Jurkat, Clone E6-1 (cell line): Measurements from ENCODE around the gene ZNF319.
"Not testable (repeated sequence)": the region's sequence is repeated elsewhere in the genome, so short reads cannot be mapped to it uniquely, and the experiment has no call there.

ENCODE experiments used
- DNase-seq: peaks from one replicate; pipeline ENCODE4 v3.0.0-alpha.2; 2011; ENCODE audit warnings: low read depth, low spot score
- H3K4me3 ChIP-seq: 2 replicates; pipeline ENCODE4 v1.5.1; 2011; ENCODE audit warnings: mild to moderate bottlenecking, low read length, control low read depth, moderate library complexity

The ZNF319 gene

GRCh38 chr16:57985204-57986181 is 15.0 kb downstream of the ZNF319 start:
- DNase-seq, result no peak
- no peak overlapping the region for H3K4me3 ChIP-seq

- no peak overlapping the region for H3K4me3 ChIP-seq
- no peak for DNase-seq
Measured at GRCh38 chr16:57984443-57985203, 15.8 kb downstream of the ZNF319 start.

- DNase-seq, result no peak
Measured at GRCh38 chr16:57982385-57982784, 18.1 kb downstream of the ZNF319 start.

GRCh38 chr16:57981636-57982035 is 18.8 kb downstream of the ZNF319 start:
- no peak overlapping the region for H3K4me3 ChIP-seq
- DNase-seq, result no peak

More at GRCh38 chr16:57982385-57982784, 18.1 kb downstream of the ZNF319 start:
- H3K4me3 ChIP-seq, result no peak overlapping the region

- no peak overlapping the region for H3K4me3 ChIP-seq
- no peak for DNase-seq
Measured at GRCh38 chr16:57979006-57979585, 21.4 kb downstream of the ZNF319 start.

- H3K4me3 ChIP-seq, DNase-seq: not testable (repeated sequence)
Measured at GRCh38 chr16:57978070-57978465, 22.4 kb downstream of the ZNF319 start.

GRCh38 chr16:57977418-57978069 is 22.9 kb downstream of the ZNF319 start:
- H3K4me3 ChIP-seq, result no peak overlapping the region
- DNase-seq, result no peak

- no peak overlapping the region for H3K4me3 ChIP-seq
- no peak for DNase-seq
Measured at GRCh38 chr16:57976331-57976796, 24.1 kb downstream of the ZNF319 start.

GRCh38 chr16:57972306-57972705 is 28.2 kb downstream of the ZNF319 start:
- peak; percentile 20 for DNase-seq

GRCh38 chr16:57971848-57972247 is 28.6 kb downstream of the ZNF319 start:
- no peak for DNase-seq

More at GRCh38 chr16:57972306-57972705, 28.2 kb downstream of the ZNF319 start:
- no peak overlapping the region for H3K4me3 ChIP-seq

GRCh38 chr16:57970970-57971369 is 29.5 kb downstream of the ZNF319 start, which contains the start of gene CNGB1:
Gene CNGB1 (minus strand): TSS chr16:57971128. CDS start chr16:57967286, 3,842 bp downstream.
- no peak within 1 kb of the TSS for H3K4me3 ChIP-seq
- DNase-seq, result no peak

More at GRCh38 chr16:57971848-57972247, 28.6 kb downstream of the ZNF319 start:
- no peak overlapping the region for H3K4me3 ChIP-seq

GRCh38 chr16:57970319-57970718 is 30.2 kb downstream of the ZNF319 start:
- no peak for DNase-seq
- H3K4me3 ChIP-seq, result no peak overlapping the region

- no peak for DNase-seq
- H3K4me3 ChIP-seq, result no peak overlapping the region
Measured at GRCh38 chr16:57969451-57970123, 30.9 kb downstream of the ZNF319 start.

- H3K4me3 ChIP-seq, result no peak overlapping the region
Measured at GRCh38 chr16:57967916-57968315, 32.6 kb downstream of the ZNF319 start.

GRCh38 chr16:57966986-57967385 is 33.5 kb downstream of the ZNF319 start:
- DNase-seq, result no peak
- H3K4me3 ChIP-seq, result no peak overlapping the region

More at GRCh38 chr16:57967916-57968315, 32.6 kb downstream of the ZNF319 start:
- DNase-seq, result no peak

GRCh38 chr16:57966204-57966771 is 34.2 kb downstream of the ZNF319 start:
- DNase-seq, result no peak

GRCh38 chr16:57964157-57964700 is 36.2 kb downstream of the ZNF319 start:
- H3K4me3 ChIP-seq, result no peak overlapping the region
- DNase-seq, result no peak

More at GRCh38 chr16:57966204-57966771, 34.2 kb downstream of the ZNF319 start:
- no peak overlapping the region for H3K4me3 ChIP-seq

GRCh38 chr16:57962756-57963155 is 37.7 kb downstream of the ZNF319 start:
- H3K4me3 ChIP-seq, result no peak overlapping the region
- DNase-seq, result no peak
